ENCODE results near the gene FAM168A.
"Not testable (repeated sequence)": the region's sequence is repeated elsewhere in the genome, so short reads cannot be mapped to it uniquely, and the experiment has no call there.

The FAM168A gene

DNA sequence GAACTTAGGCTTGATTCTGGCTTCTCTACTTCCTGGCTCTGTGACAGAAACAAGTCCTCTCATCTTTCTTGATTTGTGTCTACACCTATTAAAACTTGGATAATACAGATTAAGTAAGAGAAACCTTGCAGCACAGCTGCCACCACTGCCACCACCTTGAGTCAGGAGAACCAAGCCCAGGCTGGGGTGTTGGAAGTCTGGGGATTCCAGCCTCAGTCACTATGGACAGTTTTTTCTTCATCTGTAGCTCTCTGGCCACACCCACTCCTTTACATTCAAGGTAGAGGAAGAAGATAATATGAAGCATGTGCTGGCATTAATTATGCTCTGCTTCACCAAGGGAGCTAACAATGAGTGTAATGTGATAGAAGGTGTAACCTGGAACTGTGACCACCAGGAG lies 146.0 kb downstream of the FAM168A start:
- Histone ChIP-seq H3K27ac (ENCODE audit: low read depth, low read length) (no peak overlapping the region), H3K4me3 (ENCODE audit: low read length) (no peak overlapping the region), H3K27me3 (ENCODE audit: control insufficient read depth, insufficient read depth, low read length) (no peaks in the 10 kb centered on the region), H3K36me3 (ENCODE audit: control insufficient read depth, insufficient read depth, low read length) (no peaks in the 10 kb centered on the region), H3K4me1 (ENCODE audit: control insufficient read depth, insufficient read depth, low read length) (no peaks in the 10 kb centered on the region), H3K9ac (ENCODE audit: low read length) (no peak overlapping the region)

DNA sequence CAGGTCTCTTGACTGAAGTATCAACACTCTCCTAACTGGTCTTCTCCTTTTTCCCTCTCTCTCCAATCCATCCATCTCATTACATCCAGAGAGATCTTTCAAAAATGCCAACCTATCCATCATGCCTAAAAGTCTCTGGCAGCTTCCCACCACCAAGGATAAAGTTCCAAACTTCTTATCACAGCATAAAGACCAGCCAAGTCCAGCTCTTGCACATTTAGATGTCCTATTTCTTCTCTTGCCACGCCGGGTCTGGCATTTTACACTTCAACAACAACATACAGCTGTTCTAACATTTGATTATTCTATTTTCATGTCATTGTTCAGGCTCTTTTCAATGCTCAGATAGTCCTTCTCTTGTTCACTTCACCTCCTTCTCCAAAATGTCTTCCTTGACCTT lies 151.1 kb downstream of the FAM168A start:
- Histone ChIP-seq H3K36me3 (ENCODE audit: control insufficient read depth, insufficient read depth, low read length) (no peaks in the 10 kb centered on the region), H3K27me3 (ENCODE audit: control insufficient read depth, insufficient read depth, low read length) (no peaks in the 10 kb centered on the region), H3K4me1 (ENCODE audit: control insufficient read depth, insufficient read depth, low read length) (peaks cover 3% of the 10 kb centered on the region), H3K4me3 (ENCODE audit: low read length) (no peak overlapping the region), H3K27ac (ENCODE audit: low read depth, low read length) (no peak overlapping the region), H3K9ac (ENCODE audit: low read length) (no peak overlapping the region)

GRCh38 chr11:73445980-73446379 lies 151.9 kb downstream of the FAM168A start:
- Histone ChIP-seq H3K9ac (ENCODE audit: low read length) (no peak overlapping the region), H3K27ac (ENCODE audit: low read depth, low read length) (no peak overlapping the region), H3K4me3 (ENCODE audit: low read length) (no peak overlapping the region), H3K27me3 (ENCODE audit: control insufficient read depth, insufficient read depth, low read length) (no peaks in the 10 kb centered on the region), H3K36me3 (ENCODE audit: control insufficient read depth, insufficient read depth, low read length) (no peaks in the 10 kb centered on the region), H3K4me1 (ENCODE audit: control insufficient read depth, insufficient read depth, low read length) (peaks cover 3% of the 10 kb centered on the region)

GRCh38 chr11:73439002-73439843 lies 158.7 kb downstream of the FAM168A start:
- Histone ChIP-seq H3K36me3 (ENCODE audit: control insufficient read depth, insufficient read depth, low read length) (no peaks in the 10 kb centered on the region), H3K27me3 (ENCODE audit: control insufficient read depth, insufficient read depth, low read length) (no peaks in the 10 kb centered on the region), H3K4me3 (ENCODE audit: low read length) (no peak overlapping the region), H3K4me1 (ENCODE audit: control insufficient read depth, insufficient read depth, low read length) (no peaks in the 10 kb centered on the region), H3K27ac (ENCODE audit: low read depth, low read length) (no peak overlapping the region), H3K9ac (ENCODE audit: low read length) (no peak overlapping the region)

GRCh38 chr11:73436859-73437258 lies 161.1 kb downstream of the FAM168A start:
- H3K27me3 ChIP-seq (ENCODE audit: control insufficient read depth, insufficient read depth, low read length); H3K27ac ChIP-seq (ENCODE audit: low read depth, low read length); H3K4me3 ChIP-seq (ENCODE audit: low read length); H3K9ac ChIP-seq (ENCODE audit: low read length); H3K4me1 ChIP-seq (ENCODE audit: control insufficient read depth, insufficient read depth, low read length); H3K36me3 ChIP-seq (ENCODE audit: control insufficient read depth, insufficient read depth, low read length): not testable (repeated sequence)

DNA sequence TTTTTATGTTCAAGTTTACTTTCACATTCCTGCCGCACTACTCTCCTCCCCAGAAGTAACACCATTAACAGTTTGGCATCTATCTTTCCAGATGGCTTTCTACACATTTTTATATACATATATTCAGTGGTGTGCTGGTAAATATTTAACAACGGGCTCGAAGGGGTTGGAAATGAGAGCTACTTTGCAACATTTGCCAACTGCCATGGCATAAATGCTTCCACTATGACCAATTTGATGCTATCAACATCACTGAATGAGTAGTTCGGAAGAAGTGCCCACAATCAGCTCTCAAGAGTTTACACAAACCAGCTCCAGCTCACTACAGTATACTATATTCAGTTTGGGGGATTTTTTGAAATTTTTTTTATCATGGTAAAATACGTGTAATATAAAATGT lies 166.5 kb downstream of the FAM168A start:
- H3K4me3 ChIP-seq (ENCODE audit: low read length): no peak overlapping the region
- no peaks in the 10 kb centered on the region for H3K27me3 ChIP-seq (ENCODE audit: control insufficient read depth, insufficient read depth, low read length)
- H3K27ac ChIP-seq (ENCODE audit: low read depth, low read length): no peak overlapping the region
- H3K9ac ChIP-seq (ENCODE audit: low read length): no peak overlapping the region
- no peaks in the 10 kb centered on the region for H3K36me3 ChIP-seq (ENCODE audit: control insufficient read depth, insufficient read depth, low read length)
- H3K4me1 ChIP-seq (ENCODE audit: control insufficient read depth, insufficient read depth, low read length): peaks cover 2% of the 10 kb centered on the region

- Histone ChIP-seq H3K36me3 (ENCODE audit: control insufficient read depth, insufficient read depth, low read length) (no peaks in the 10 kb centered on the region), H3K9ac (ENCODE audit: low read length) (no peak overlapping the region), H3K4me3 (ENCODE audit: low read length) (no peak overlapping the region), H3K27ac (ENCODE audit: low read depth, low read length) (no peak overlapping the region), H3K4me1 (ENCODE audit: control insufficient read depth, insufficient read depth, low read length) (peaks cover 4% of the 10 kb centered on the region), H3K27me3 (ENCODE audit: control insufficient read depth, insufficient read depth, low read length) (no peaks in the 10 kb centered on the region)
These were observed 167.6 kb downstream of the FAM168A start for GRCh38 chr11:73430326-73430725.

DNA sequence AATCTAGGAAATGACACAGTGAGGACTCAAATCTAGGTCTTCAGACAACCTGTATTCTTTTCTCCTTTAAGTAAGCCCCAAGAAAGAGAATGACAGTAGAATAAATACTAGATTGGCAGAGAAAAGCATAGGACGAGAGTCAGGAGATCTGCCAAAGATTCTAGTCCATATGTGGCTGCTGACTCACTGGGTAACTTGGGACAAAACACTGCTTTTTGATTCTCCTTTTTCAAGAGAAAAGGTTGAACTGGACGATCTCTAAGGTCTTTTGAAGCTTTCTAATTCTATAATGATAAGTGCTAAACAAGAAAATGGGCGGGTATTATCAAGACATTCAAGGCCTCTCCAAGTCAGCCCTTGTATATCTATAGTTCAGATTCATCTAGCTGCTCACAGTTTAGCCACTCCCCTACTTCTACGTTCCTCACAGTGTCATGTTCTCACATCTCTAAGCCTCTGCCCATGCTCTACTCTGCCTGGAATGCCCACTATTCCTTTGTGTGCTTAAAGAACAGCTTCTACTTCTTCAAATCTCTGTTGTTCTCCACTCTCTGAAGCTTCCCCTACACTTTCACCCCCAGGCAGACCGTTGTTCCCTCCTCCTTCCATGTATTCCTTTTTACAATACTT lies 168.7 kb downstream of the FAM168A start:
- no peak overlapping the region for H3K27ac ChIP-seq (ENCODE audit: low read depth, low read length)

DNA sequence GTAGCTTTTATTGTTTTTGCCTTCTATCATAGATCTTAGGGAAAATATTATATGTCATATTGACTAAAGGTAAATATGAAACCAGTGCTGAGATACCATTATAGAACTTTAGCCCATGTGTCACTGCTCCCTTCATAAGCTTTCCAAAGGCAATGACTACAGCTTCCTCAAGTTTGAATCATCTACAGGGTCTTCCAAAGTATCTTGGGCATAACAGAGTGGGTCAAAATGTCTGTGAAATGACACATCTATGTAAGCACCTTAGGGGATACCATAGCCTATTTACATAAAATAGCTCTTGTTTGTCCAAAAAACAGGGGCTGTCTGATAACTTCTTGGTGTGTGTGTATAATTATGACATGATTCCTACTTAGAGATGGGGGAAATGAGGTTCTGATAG lies 169.2 kb downstream of the FAM168A start:
- Histone ChIP-seq H3K4me3 (ENCODE audit: low read length) (no peak overlapping the region), H3K4me1 (ENCODE audit: control insufficient read depth, insufficient read depth, low read length) (peaks cover 4% of the 10 kb centered on the region), H3K27me3 (ENCODE audit: control insufficient read depth, insufficient read depth, low read length) (no peaks in the 10 kb centered on the region), H3K36me3 (ENCODE audit: control insufficient read depth, insufficient read depth, low read length) (no peaks in the 10 kb centered on the region), H3K9ac (ENCODE audit: low read length) (no peak overlapping the region), H3K27ac (ENCODE audit: low read depth, low read length) (no peak overlapping the region)

More for the DNA sequence above, 168.7 kb downstream of the FAM168A start:
- Histone ChIP-seq H3K9ac (ENCODE audit: low read length) (no peak overlapping the region), H3K36me3 (ENCODE audit: control insufficient read depth, insufficient read depth, low read length) (no peaks in the 10 kb centered on the region), H3K4me3 (ENCODE audit: low read length) (no peak overlapping the region), H3K27me3 (ENCODE audit: control insufficient read depth, insufficient read depth, low read length) (no peaks in the 10 kb centered on the region), H3K4me1 (ENCODE audit: control insufficient read depth, insufficient read depth, low read length) (peaks cover 4% of the 10 kb centered on the region)

- Histone ChIP-seq H3K4me3 (ENCODE audit: low read length) (no peak overlapping the region), H3K9ac (ENCODE audit: low read length) (no peak overlapping the region), H3K4me1 (ENCODE audit: control insufficient read depth, insufficient read depth, low read length) (peaks cover 4% of the 10 kb centered on the region), H3K27ac (ENCODE audit: low read depth, low read length) (no peak overlapping the region), H3K36me3 (ENCODE audit: control insufficient read depth, insufficient read depth, low read length) (no peaks in the 10 kb centered on the region), H3K27me3 (ENCODE audit: control insufficient read depth, insufficient read depth, low read length) (no peaks in the 10 kb centered on the region)
These were observed 169.7 kb downstream of the FAM168A start for GRCh38 chr11:73428227-73428626.

DNA sequence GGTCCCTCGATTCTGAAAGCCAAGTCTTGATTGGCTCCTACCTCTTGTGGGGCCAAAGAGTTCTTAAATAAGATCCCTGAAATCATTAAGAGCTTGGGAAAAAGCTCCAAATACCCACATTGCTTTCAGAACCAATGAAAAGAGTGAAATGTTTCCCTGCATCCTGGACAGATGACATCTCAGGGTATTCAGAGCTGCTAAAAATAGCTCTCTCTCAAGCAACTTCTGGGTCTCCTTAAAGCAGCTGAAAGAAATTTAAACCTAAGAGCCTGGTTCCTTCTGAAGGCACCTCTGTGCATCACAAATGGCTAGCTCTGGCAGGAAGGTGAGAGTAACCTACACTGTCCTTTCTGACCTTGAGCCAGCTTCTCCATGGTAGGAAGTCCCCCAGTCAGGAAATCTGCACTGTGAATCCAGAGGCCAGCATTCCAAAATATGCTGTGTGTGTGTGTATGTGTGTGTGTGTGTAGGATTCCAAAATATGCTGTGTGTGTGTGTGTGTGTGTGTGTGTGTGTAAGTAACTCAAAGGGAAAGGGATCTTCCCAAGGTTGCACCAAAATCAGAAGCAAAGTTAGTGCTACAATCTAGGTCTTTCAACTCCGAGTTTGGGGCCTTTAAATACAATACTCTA lies 171.6 kb downstream of the FAM168A start:
- Histone ChIP-seq H3K9ac (ENCODE audit: low read length) (no peak overlapping the region), H3K4me3 (ENCODE audit: low read length) (no peak overlapping the region), H3K4me1 (ENCODE audit: control insufficient read depth, insufficient read depth, low read length) (peaks cover 4% of the 10 kb centered on the region), H3K36me3 (ENCODE audit: control insufficient read depth, insufficient read depth, low read length) (no peaks in the 10 kb centered on the region), H3K27me3 (ENCODE audit: control insufficient read depth, insufficient read depth, low read length) (no peaks in the 10 kb centered on the region), H3K27ac (ENCODE audit: low read depth, low read length) (no peak overlapping the region)

GRCh38 chr11:73425108-73425507 lies 172.8 kb downstream of the FAM168A start:
- Histone ChIP-seq H3K36me3 (ENCODE audit: control insufficient read depth, insufficient read depth, low read length) (no peaks in the 10 kb centered on the region), H3K27ac (ENCODE audit: low read depth, low read length) (no peak overlapping the region), H3K4me3 (ENCODE audit: low read length) (no peak overlapping the region), H3K9ac (ENCODE audit: low read length) (no peak overlapping the region), H3K4me1 (ENCODE audit: control insufficient read depth, insufficient read depth, low read length) (peaks cover 4% of the 10 kb centered on the region), H3K27me3 (ENCODE audit: control insufficient read depth, insufficient read depth, low read length) (no peaks in the 10 kb centered on the region)
